HG03039 (cell line): ENCODE data around the gene CDC42BPG.
"Not testable (repeated sequence)": the region's sequence is repeated elsewhere in the genome, so short reads cannot be mapped to it uniquely, and the experiment has no call there.

Source experiments
- ATAC-seq: cut with Tn5 transposase; IDR thresholded peaks from one replicate; pipeline ENCODE4 v1.9.1; 2021; ENCODE audit warnings: mild to moderate bottlenecking, moderate library complexity; ENCODE audit not compliant: unreplicated experiment

The CDC42BPG gene

DNA sequence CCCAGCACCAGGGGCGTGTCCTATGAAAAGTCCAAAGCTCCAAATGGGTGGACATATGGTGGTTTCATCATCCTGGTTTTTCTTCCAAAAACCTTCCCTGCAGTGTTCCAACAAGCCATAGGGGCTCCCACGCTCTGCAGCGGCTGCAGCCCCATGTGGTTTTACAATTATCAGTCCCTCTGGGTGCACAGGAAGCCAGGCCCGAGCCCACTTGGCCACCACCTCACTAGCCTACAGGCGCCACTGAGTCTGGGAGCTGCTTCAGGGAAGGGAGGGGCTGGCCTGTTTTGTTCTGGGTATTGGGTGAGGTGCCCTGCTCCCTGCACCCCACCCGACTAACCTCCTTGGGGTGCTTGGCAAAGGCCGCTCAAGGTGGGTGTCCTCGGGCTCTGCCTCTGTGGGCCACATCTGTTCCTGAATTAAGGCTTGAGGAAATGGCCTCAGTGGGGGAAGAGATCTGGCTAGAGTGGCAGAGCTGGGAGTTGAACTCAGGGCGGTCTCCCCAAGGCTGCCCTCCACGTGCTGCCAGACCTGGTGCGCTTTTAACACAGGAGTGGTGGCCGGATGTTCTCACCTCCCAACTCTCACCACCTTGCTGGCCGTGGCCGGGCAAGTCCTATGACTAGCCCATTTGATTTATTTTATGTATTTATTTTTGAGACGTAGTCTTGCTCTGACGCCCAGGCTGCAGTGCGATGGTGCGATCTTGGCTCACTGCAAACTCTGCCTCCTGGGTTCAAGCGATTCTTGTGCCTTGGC is 5.3 kb upstream of the CDC42BPG start:
- no peak for ATAC-seq

GRCh38 chr11:64848826-64849597 is 4.6 kb upstream of the CDC42BPG start:
- ATAC-seq = no peak

- ATAC-seq = no peak
Observed at GRCh38 chr11:64848214-64848825, 3.9 kb upstream of the CDC42BPG start.

- no peak for ATAC-seq
Observed at GRCh38 chr11:64846998-64847666, 2.7 kb upstream of the CDC42BPG start.

- ATAC-seq = not testable (repeated sequence)
Observed at GRCh38 chr11:64845776-64846129, 1.3 kb upstream of the CDC42BPG start.

GRCh38 chr11:64845129-64845775 is 799 bp upstream of the CDC42BPG start:
- ATAC-seq = no peak

DNA sequence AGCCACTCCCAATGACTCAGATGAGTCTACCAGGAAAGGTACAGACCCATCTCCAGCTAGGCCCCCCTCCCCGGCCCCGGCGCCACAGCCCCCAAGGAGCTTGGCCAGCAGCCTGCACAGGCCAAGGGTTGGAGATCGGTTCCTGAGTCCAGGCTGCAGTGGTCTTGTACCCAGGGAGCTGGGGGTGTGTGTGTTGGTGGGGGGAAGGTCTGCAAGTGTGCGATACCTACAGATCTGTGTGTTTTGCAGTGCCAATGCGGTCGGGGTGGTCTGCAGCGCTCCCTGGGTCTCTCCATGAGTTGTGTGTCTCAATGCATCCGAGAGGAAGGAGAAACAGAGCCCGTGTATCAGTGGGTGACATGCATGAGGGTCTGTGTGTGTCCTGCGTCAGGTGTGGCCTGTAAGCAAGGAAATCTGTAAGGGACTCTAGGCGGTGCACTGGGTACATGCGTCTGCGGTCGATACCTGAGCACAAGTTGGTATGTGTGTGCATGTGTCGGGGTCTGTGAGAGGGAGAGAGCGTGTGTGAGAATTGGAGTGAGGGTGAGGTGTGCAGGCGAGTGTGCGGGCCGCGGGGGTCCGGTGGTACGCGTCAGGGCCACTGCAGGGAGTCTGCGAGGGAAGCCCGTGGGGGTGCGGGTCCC is 645 bp downstream of the CDC42BPG start:
- no peak for ATAC-seq

DNA sequence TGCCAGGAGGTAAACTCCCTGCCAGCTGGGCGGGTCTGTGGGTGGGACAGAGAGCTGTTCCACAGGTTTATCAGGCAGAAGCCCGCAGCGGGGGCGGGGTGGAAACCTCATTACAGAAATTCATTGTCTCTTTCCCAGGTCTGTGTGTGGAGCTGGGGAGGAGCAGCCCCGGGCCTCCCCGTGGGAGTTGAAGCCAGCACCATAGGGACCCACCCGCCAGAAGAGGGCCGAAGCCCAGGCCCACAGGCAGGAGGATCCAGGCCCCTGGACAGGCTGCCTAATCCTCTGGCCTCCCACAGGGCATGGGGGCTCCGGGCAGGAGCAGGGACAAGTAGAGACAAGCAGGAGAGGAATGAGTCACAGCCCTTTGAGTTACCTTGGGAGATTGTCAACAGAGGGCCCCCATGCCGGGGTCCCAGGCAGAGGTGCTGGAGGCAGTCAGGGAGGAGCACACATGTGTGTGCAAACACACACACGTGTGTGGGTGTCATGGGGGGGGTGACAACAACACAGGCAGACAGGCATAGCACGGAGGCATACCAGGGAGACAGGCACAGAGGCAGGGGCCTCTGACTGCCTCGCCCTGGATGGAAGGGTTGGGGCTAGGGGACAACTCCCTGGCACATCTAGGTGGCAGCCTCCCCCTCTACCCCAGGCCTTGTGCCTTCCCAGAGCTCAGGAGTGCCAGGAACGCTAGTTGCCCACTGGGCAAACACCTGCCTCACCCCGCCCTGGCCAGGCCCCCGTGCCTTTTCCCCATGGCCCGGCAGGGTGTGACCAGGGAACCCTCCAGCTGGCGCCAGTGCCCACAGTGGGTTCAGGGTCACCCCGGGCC is 1.4 kb downstream of the CDC42BPG start:
- no peak for ATAC-seq

DNA sequence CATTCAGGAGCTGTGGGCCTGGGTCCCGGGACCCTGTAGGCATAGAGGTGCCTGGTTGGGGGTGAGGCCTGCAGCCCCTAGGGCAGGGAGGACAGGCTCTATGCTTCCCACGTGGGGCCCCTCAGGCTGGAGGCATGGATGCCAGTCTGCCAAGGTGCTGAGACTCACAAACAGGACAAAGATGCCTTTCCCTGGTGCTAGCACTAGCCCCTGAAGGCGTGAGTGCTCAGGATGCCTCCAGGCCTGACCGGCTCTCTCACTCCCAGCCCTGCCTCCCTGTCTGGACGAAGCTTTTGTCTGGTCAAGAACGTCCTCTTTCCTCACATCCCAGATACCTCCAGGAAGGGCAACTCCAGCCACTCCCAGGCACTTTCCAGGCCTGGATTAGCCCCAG is 2.1 kb downstream of the CDC42BPG start:
- no peak for ATAC-seq

DNA sequence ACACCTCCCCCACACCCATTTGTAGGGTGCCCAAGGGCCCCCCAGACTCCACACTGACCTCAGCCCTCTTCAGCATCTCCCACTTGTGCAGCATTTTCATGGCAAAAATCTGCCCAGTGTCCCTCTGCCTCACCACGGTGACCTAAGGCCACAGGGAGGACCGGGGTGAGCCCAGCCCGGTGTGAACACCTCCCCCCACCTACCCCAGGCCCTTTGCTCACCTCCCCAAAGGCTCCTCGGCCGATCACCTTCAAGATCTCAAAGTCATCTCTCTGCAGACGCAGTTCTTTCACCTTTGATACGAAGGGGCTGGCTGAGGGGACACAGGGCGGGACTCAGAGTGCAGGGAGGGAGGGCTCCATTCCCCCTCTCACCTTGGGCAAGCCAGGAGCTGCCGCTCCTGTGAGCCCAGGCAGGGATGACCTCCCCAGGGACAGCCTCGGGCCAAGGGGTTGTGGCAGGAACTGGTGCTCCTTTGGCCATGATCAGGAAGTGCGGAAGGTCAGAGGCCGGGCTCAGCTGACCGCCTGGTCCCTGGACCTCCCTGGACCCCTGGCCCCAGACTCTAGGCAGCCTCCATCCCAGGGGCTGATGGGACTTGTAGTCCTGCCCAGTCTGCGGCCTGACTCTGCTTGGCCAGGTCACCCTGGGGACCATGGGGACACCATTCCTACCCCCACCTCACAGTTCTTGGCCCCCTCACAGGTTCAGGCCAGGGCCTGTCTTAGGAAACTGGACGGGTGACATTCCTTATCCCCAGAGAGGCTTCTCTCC is 2.7 kb downstream of the CDC42BPG start:
- ATAC-seq = no peak

DNA sequence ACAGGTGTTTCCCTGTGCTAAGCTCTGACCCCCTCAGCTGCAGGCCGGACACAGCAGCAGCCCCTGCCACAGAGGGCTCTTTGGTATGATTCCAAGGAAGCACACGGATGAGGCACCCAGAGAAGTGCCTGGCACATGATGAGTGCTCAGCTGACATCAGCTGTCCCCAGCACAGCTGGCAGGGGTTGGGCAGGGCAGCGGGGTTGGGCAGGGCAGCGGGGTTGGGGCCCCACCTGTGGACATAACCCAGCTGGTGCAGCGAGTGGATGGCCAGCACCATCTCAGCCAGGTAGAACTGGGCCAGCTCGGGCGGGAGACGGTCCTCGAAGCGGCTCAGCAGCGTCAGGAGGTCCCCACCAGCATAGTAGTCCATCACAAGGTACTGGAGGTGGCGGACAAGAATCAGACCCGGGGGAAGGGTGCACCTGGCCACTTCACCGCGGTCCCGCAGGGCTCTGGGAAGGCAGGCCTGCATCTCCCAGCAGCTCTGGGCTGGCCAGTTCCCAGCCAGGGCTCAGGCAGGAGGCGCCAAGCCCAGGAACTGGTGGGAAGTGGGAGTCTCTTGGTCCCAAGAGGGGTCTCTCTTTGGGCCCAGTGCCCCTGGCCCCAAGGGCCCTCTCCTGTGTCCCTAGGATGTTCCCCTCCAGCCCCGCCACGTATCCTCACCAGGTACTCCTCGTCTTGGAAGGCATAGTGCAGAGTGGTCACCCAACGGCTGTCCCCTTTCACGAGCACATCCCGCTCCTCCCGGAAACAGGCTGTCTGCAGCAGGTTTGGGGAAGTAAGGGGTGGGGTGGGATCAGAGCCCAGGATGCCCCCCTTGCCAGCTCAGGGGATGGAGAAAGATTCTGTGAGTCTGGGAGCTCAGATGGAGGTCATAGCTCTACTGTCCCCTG is 4.3 kb downstream of the CDC42BPG start:
- ATAC-seq = no peak

GRCh38 chr11:64839335-64839734 is 5.1 kb downstream of the CDC42BPG start:
- ATAC-seq = no peak

DNA sequence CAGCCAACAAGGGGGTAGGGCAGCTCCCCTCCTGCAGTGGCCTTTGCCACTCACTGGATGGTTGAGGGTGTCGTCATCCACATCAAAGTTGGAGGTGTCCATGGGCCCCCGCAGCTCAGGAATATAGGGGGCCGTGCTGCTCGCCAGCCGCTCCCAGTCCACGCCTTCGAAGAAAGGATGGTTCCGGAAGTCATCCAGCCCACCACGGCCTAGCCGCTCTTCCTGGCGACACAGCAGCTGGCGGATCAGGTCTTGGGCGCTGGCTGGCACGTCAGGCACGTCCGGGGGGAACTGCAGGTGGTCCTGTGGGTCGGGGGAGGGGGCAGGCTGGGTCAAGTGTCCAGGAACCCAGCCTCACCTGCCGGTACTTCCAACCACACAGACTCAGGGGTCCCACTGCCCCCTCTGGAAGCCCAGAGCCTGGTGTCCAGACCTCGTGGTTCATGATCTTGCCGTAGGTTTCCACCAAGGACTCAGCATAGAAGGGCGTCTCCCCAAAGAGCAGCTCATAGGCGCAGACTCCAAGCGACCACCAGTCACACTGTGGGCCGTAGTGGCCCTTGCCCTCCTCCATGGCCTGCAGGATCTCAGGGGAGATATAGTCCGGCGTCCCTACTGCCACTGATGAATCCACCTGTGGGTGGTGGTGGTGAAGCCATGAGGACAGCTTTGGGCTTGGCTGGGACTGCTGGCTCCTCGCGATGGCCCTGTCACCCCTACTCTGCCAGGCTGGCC is 5.7 kb downstream of the CDC42BPG start:
- ATAC-seq = no peak

- ATAC-seq = no peak
Observed at GRCh38 chr11:64837887-64838351, 6.5 kb downstream of the CDC42BPG start.

GRCh38 chr11:64836448-64837072 is 7.9 kb downstream of the CDC42BPG start:
- ATAC-seq = no peak

- ATAC-seq = no peak
Observed at GRCh38 chr11:64835616-64836447, 8.6 kb downstream of the CDC42BPG start.
